Lower leg skin (tissue), 3 donors: ENCODE data around the gene UMAD1.

Source experiments
- CTCF ChIP-seq, 3 donors: fragments of 450-650 bp; IDR thresholded peaks; one replicate each; pipeline ENCODE4 v1.5.1; 2016; ENCODE audit warnings: antibody characterized with exemption in 3 of 3, mild to moderate bottlenecking in 3 of 3, moderate library complexity in 2 of 3
- POLR2A ChIP-seq, 2 donors: fragments of 450-650 bp; IDR thresholded peaks; one replicate each; pipeline ENCODE4 v1.6.1; 2016 to 2017; ENCODE audit warnings: antibody characterized with exemption in 2 of 2, mild to moderate bottlenecking in 1 of 2, moderate library complexity in 1 of 2

GRCh38 chr7:7618410-7618809 is 22.1 kb upstream of the UMAD1 start:
- TF ChIP-seq POLR2A (IDR thresholded peaks at IDR 0.05), result no peak
- TF ChIP-seq CTCF (IDR thresholded peaks at IDR 0.05), result no peak
